Natural killer cell treated with Interleukin-12 subunit alpha and Interleukin-12 subunit beta and Interleukin-15 and Interleukin-18, amount 100 ng/mL, for 72 hours (primary cell): Measurements from ENCODE around the gene UXS1. TPM values are rescaled to one million over a fixed set of nuclear protein-coding genes. Genes with fewer than 3 reads are reported as not detected.

Experiments used
- ATAC-seq, 2 donors: fragments of 150-1000 bp; cut with Tn5 transposase in 1 of 2; sonication (Bioruptor Pico), chemical (Tn5 transposase) in 1 of 2; 2 replicates each; pipeline ENCODE4 v1.10.0; 2021
- DNase-seq: peaks from one replicate; pipeline ENCODE4 v3.0.0; 2022; ENCODE audit warnings: low spot score
- H3K27ac Mint-ChIP-seq, 2 donors: 1 replicate in 1 of 2; 2 replicates in 1 of 2; pipeline ENCODE4 v1.8.0; 2022; ENCODE audit warnings: mixed read lengths in 2 of 2, mild to moderate bottlenecking in 1 of 2, moderate library complexity in 1 of 2
- H3K27me3 Mint-ChIP-seq, 2 donors: 1 replicate in 1 of 2; 2 replicates in 1 of 2; pipeline ENCODE4 v1.8.0; 2022; ENCODE audit warnings: mixed read lengths in 2 of 2
- H3K36me3 Mint-ChIP-seq: one replicate; pipeline ENCODE4 v1.8.0; 2022; ENCODE audit warnings: mixed read lengths
- H3K4me1 Mint-ChIP-seq, 2 donors: 1 replicate in 1 of 2; 2 replicates in 1 of 2; pipeline ENCODE4 v1.8.0; 2022; ENCODE audit warnings: low read depth in 2 of 2, mixed read lengths in 2 of 2, mild to moderate bottlenecking in 1 of 2
- H3K4me3 Mint-ChIP-seq: one replicate; pipeline ENCODE4 v1.8.0; 2022; ENCODE audit warnings: mixed read lengths
- H3K9me3 Mint-ChIP-seq: 2 replicates; pipeline ENCODE4 v1.8.0; 2022; ENCODE audit warnings: mixed read lengths
- total RNA-seq, 2 donors: library from RNA; stranded (reverse); gene quantifications; one replicate each; pipeline ENCODE4 v1.2.3, GENCODE V29; 2022

The UXS1 gene
- total RNA-seq, 2 donors from 2014 or later = 104 to 116 TPM

GRCh38 chr2:106115250-106115649, 78.9 kb downstream of the UXS1 start:
- no peak for DNase-seq
- H3K4me1 Mint-ChIP-seq = peaks cover 12 to 33% of the 10 kb centered on the region in 2 donors
- H3K27ac Mint-ChIP-seq = peak overlapping the region; percentile 37 to 76
- no peaks in the 10 kb centered on the region for H3K36me3 Mint-ChIP-seq
- H3K4me3 Mint-ChIP-seq = no peak overlapping the region
- H3K27me3 Mint-ChIP-seq = no peaks in the 10 kb centered on the region
- peak; percentile 74 to 80 for ATAC-seq
- H3K9me3 Mint-ChIP-seq = no peaks in the 10 kb centered on the region

GRCh38 chr2:106114166-106114565, 79.9 kb downstream of the UXS1 start:
- no peak overlapping the region for H3K4me3 Mint-ChIP-seq
- no peaks in the 10 kb centered on the region for H3K27me3 Mint-ChIP-seq
- H3K9me3 Mint-ChIP-seq = no peaks in the 10 kb centered on the region
- H3K4me1 Mint-ChIP-seq = peaks cover 12 to 30% of the 10 kb centered on the region in 2 donors
- no peak for DNase-seq
- ATAC-seq = no peak
- no peaks in the 10 kb centered on the region for H3K36me3 Mint-ChIP-seq
- peak overlapping the region in 1 of 2 donors; percentile 76 for H3K27ac Mint-ChIP-seq

- Mint-ChIP-seq H3K36me3 (no peaks in the 10 kb centered on the region), H3K27me3 (no peaks in the 10 kb centered on the region), H3K27ac (no peak overlapping the region), H3K4me3 (no peak overlapping the region), H3K9me3 (no peaks in the 10 kb centered on the region), H3K4me1 (peaks cover 12 to 30% of the 10 kb centered on the region in 2 donors)
- no peak for ATAC-seq
- DNase-seq = no peak
Observed at GRCh38 chr2:106113361-106113966, 80.6 kb downstream of the UXS1 start.

GRCh38 chr2:106111882-106112571, 82.1 kb downstream of the UXS1 start:
- Mint-ChIP-seq H3K36me3 (no peaks in the 10 kb centered on the region), H3K27ac (no peak overlapping the region)

GRCh38 chr2:106109675-106110424, 84.3 kb downstream of the UXS1 start:
- no peak for ATAC-seq

More at GRCh38 chr2:106111882-106112571, 82.1 kb downstream of the UXS1 start:
- Mint-ChIP-seq H3K4me3 (no peak overlapping the region), H3K9me3 (no peaks in the 10 kb centered on the region), H3K4me1 (peaks cover 12 to 33% of the 10 kb centered on the region in 2 donors), H3K27me3 (no peaks in the 10 kb centered on the region)
- no peak for DNase-seq
- ATAC-seq = no peak

GRCh38 chr2:106108791-106109190, 85.3 kb downstream of the UXS1 start:
- DNase-seq = no peak
- H3K9me3 Mint-ChIP-seq = no peaks in the 10 kb centered on the region
- H3K27ac Mint-ChIP-seq = no peak overlapping the region
- no peak for ATAC-seq
- H3K36me3 Mint-ChIP-seq = no peaks in the 10 kb centered on the region
- no peak overlapping the region for H3K4me3 Mint-ChIP-seq
- H3K4me1 Mint-ChIP-seq = peaks cover 0 to 17% of the 10 kb centered on the region in 2 donors
- no peaks in the 10 kb centered on the region for H3K27me3 Mint-ChIP-seq

More at GRCh38 chr2:106109675-106110424, 84.3 kb downstream of the UXS1 start:
- Mint-ChIP-seq H3K27me3 (no peaks in the 10 kb centered on the region), H3K4me1 (peaks cover under 1 to 20% of the 10 kb centered on the region in 2 donors), H3K9me3 (no peaks in the 10 kb centered on the region), H3K4me3 (no peak overlapping the region), H3K36me3 (no peaks in the 10 kb centered on the region), H3K27ac (peak overlapping the region in 1 of 2 donors; percentile 73)
- no peak for DNase-seq

- no peak for DNase-seq
- Mint-ChIP-seq H3K4me3 (no peak overlapping the region), H3K36me3 (no peaks in the 10 kb centered on the region), H3K27ac (no peak overlapping the region), H3K27me3 (no peaks in the 10 kb centered on the region), H3K9me3 (no peaks in the 10 kb centered on the region), H3K4me1 (peaks cover 0 to 17% of the 10 kb centered on the region in 2 donors)
- no peak for ATAC-seq
Observed at GRCh38 chr2:106108351-106108750, 85.8 kb downstream of the UXS1 start.

- no peaks in the 10 kb centered on the region for H3K36me3 Mint-ChIP-seq
- peak; percentile 39 to 59 for ATAC-seq
- no peak for DNase-seq
- peaks cover 0 to 17% of the 10 kb centered on the region in 2 donors for H3K4me1 Mint-ChIP-seq
- H3K27me3 Mint-ChIP-seq = no peaks in the 10 kb centered on the region
- no peaks in the 10 kb centered on the region for H3K9me3 Mint-ChIP-seq
- no peak overlapping the region for H3K4me3 Mint-ChIP-seq
- H3K27ac Mint-ChIP-seq = peak overlapping the region in 1 of 2 donors; percentile 83
Observed at GRCh38 chr2:106107509-106108131, 86.5 kb downstream of the UXS1 start.

- peak in 1 of 2 donors; percentile 34 for ATAC-seq
- no peak for DNase-seq
- Mint-ChIP-seq H3K9me3 (no peaks in the 10 kb centered on the region), H3K27ac (peak overlapping the region; percentile 18 to 83), H3K4me3 (no peak overlapping the region), H3K4me1 (peaks cover 0 to 17% of the 10 kb centered on the region in 2 donors), H3K36me3 (no peaks in the 10 kb centered on the region), H3K27me3 (no peaks in the 10 kb centered on the region)
Observed at GRCh38 chr2:106106622-106107508, 87.2 kb downstream of the UXS1 start.

- no peak for DNase-seq
- Mint-ChIP-seq H3K36me3 (no peaks in the 10 kb centered on the region), H3K27ac (no peak overlapping the region), H3K27me3 (no peaks in the 10 kb centered on the region), H3K4me1 (peaks cover 0 to 8% of the 10 kb centered on the region in 2 donors), H3K9me3 (no peaks in the 10 kb centered on the region), H3K4me3 (no peak overlapping the region)
- ATAC-seq = no peak
Observed at GRCh38 chr2:106105151-106105922, 88.8 kb downstream of the UXS1 start.

GRCh38 chr2:106104332-106105062, 89.6 kb downstream of the UXS1 start:
- peak; percentile 66 to 75 for ATAC-seq
- Mint-ChIP-seq H3K36me3 (peaks cover 6% of the 10 kb centered on the region), H3K27me3 (no peaks in the 10 kb centered on the region), H3K9me3 (no peaks in the 10 kb centered on the region), H3K27ac (no peak overlapping the region), H3K4me3 (no peak overlapping the region), H3K4me1 (peaks cover 0 to 8% of the 10 kb centered on the region in 2 donors)
- peak; percentile 73 for DNase-seq

- H3K4me3 Mint-ChIP-seq = no peak overlapping the region
- H3K27ac Mint-ChIP-seq = no peak overlapping the region
- H3K4me1 Mint-ChIP-seq = peaks cover 14 to 15% of the 10 kb centered on the region in 2 donors
- H3K9me3 Mint-ChIP-seq = no peaks in the 10 kb centered on the region
- peaks cover 20% of the 10 kb centered on the region for H3K36me3 Mint-ChIP-seq
- ATAC-seq (no peak), DNase-seq (no peak)
- no peaks in the 10 kb centered on the region for H3K27me3 Mint-ChIP-seq
Observed at GRCh38 chr2:106099691-106100090, 94.4 kb downstream of the UXS1 start.
